Activated CD8-positive, alpha-beta T cell treated with anti-CD3 and anti-CD28 coated beads, Interleukin-2, amount 10 ng/mL, durations not matched to agents 7 days and 5 days (primary cell): ENCODE results near the gene CD177. TPM values are rescaled to one million over a fixed set of nuclear protein-coding genes. Genes with fewer than 3 reads are reported as not detected.
"Not testable (repeated sequence)": the region's sequence is repeated elsewhere in the genome, so short reads cannot be mapped to it uniquely, and the experiment has no call there.

Experiments
- ATAC-seq: fragments of 150-1000 bp; cut with Tn5 transposase; one replicate; pipeline ENCODE4 v1.10.0; 2021; ENCODE audit warnings: moderate library complexity
- CTCF ChIA-PET: fragments of 350-600 bp; sonication (Branson Sonifier 250); formaldehyde crosslinking; loops from one replicate; lab custom pipeline; 2021; ENCODE audit warnings: antibody characterized with exemption; lab: Charles Lee
- POLR2A ChIA-PET: fragments of 350-600 bp; sonication (Branson Sonifier 250); formaldehyde crosslinking; loops from one replicate; lab custom pipeline; 2021; ENCODE audit warnings: antibody characterized with exemption; lab: Charles Lee
- DNase-seq: peaks from one replicate; pipeline ENCODE4 v3.0.0-alpha.2; 2020
- H3K27ac Mint-ChIP-seq: one replicate; pipeline ENCODE4 v1.8.0; 2021; ENCODE audit warnings: mild to moderate bottlenecking, mixed read lengths
- H3K27me3 Mint-ChIP-seq: one replicate; pipeline ENCODE4 v1.8.0; 2021; ENCODE audit warnings: low read depth, mixed read lengths
- H3K36me3 Mint-ChIP-seq: one replicate; pipeline ENCODE4 v1.8.0; 2021; ENCODE audit warnings: low read depth, mixed read lengths
- H3K4me1 Mint-ChIP-seq: one replicate; pipeline ENCODE4 v1.8.0; 2021; ENCODE audit warnings: low read depth, mixed read lengths
- H3K4me3 Mint-ChIP-seq: one replicate; pipeline ENCODE4 v1.8.0; 2021; ENCODE audit warnings: mild to moderate bottlenecking, mixed read lengths
- H3K9me3 Mint-ChIP-seq: one replicate; pipeline ENCODE4 v1.8.0; 2022; ENCODE audit warnings: mixed read lengths; ENCODE audit not compliant: insufficient read depth
- total RNA-seq, 2 experiments: library from RNA; stranded (reverse); gene quantifications; one replicate each; pipeline ENCODE4 v1.2.3, GENCODE V29; 2021

CD177 gene
- total RNA-seq, 2 experiments from 2014 or later: not detected

DNA sequence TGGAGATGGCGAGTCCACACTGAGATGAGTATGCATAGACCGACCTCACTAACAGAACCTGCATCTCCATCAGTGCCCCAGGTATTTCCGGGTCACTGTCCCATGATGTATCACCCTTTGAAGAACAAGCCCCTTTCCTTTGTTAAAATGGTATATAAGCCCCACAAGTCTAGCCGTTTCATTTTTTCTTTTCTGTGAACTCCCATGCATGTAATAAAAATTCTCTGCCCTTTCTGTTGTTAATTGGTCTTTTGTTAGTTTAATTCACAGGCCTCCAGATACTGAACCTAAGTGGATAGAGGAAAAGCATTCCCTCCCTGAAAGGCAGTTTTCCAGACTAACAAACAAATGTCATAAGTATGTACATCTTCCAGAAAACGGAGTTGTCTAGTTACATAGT is 15.0 kb upstream of the CD177 start:
- CTCF ChIA-PET: no interaction called here

DNA sequence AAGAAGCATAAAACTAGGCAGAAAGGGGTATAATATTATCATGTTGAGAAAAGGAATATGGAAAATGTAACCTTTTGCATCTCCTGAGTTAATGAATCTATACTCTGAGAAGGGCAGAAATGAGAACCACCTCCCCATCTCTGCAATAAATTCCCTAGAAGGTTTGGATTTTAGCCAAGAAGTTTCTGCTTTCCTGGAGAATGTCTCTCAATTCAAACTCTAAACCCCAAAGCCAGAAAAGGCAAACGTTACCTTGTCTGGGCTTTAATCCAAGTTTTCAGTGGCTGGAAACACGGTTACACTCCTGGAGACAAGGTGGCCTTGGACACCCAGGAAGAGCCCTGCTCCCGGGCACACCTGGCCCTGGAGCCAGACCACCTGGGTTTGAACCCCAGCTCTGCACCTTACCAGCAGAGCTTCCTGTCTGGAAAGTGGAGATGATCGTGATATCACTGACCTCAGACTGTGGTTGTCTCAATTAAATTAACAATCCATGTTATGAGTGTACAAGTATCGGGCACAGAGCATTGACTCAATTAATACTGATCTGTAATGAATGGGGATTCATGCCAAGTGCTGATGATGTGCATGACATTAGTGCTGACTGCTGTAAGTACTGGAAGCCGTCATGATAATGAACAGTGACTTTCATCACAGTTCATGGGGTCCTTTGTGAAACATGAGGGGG is 14.1 kb upstream of the CD177 start:
- H3K9me3 Mint-ChIP-seq, DNase-seq, H3K27ac Mint-ChIP-seq, H3K36me3 Mint-ChIP-seq, H3K4me1 Mint-ChIP-seq, CTCF ChIA-PET, POLR2A ChIA-PET, H3K27me3 Mint-ChIP-seq, ATAC-seq, H3K4me3 Mint-ChIP-seq: not testable (repeated sequence)

More for the DNA sequence above, 15.0 kb upstream of the CD177 start:
- no peaks in the 10 kb centered on the region for H3K9me3 Mint-ChIP-seq
- H3K36me3 Mint-ChIP-seq: no peaks in the 10 kb centered on the region
- H3K27me3 Mint-ChIP-seq: peaks cover 2% of the 10 kb centered on the region
- H3K4me3 Mint-ChIP-seq: no peak overlapping the region
- DNase-seq: no peak
- H3K4me1 Mint-ChIP-seq: no peaks in the 10 kb centered on the region
- POLR2A ChIA-PET: no interaction called here
- no peak for ATAC-seq
- no peak overlapping the region for H3K27ac Mint-ChIP-seq

DNA sequence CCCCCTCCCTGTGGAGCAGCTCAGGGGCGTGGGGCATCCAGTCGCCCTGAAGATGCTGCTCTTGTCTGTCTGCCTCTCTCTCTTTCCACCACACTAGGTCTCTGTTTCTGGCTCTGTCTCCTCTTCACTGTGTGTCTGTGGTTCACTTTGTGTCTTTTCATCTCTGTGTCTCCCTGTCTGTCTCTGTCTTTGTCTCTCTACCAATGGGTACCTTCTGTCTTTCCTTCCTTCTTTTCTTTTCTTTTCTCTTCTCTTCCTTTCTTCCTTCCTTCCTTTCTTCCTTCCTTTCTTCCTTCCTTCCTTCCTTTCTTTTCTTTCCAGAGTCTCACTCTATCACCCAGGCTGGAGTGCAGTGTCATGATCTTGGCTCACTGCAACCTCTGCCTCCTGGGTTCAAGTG is 13.4 kb upstream of the CD177 start:
- H3K4me3 Mint-ChIP-seq, H3K4me1 Mint-ChIP-seq, CTCF ChIA-PET, H3K9me3 Mint-ChIP-seq, POLR2A ChIA-PET, H3K27ac Mint-ChIP-seq, H3K36me3 Mint-ChIP-seq, DNase-seq, H3K27me3 Mint-ChIP-seq, ATAC-seq: not testable (repeated sequence)

DNA sequence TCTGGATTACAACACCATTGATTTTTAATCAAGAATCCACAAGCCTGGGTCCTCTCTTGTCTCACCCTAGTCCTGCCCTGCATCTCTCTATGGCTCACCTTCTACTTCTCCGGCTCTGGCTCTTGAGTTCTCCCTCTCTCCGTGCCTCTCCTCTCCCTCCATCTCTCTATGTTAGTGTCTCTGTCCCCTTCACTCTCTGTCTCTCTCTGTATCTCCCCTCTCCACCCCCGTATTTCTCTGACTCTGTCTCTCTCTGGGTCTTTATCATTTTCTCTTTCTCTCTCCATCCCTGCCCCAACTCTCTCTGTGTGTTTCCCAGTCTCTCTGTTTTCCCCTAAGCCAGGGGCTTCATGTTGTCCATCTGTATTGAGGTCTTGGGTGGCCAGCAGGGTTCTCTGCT is 12.4 kb upstream of the CD177 start:
- CTCF ChIA-PET, DNase-seq, H3K9me3 Mint-ChIP-seq, H3K27me3 Mint-ChIP-seq, H3K4me1 Mint-ChIP-seq, H3K36me3 Mint-ChIP-seq, ATAC-seq, POLR2A ChIA-PET, H3K27ac Mint-ChIP-seq, H3K4me3 Mint-ChIP-seq: not testable (repeated sequence)

DNA sequence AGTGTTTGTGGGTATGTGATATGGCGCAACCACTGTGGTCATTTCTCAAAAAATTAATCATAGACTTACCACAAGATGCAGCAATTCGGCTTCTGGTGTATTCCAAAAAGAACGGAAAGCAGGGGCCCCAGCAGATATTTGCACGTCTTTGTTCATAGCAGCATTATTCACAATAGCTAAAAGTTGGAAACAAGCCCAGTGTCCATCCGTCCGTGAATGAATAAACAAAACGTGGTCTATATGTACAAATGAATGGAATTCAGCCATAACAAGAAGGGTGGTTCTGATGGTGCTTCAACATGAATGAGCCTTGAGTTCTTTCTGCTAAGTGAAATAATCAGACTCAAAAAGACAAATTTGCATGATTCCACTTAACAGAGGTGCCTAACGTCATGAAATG is 11.4 kb upstream of the CD177 start:
- DNase-seq, ATAC-seq, H3K36me3 Mint-ChIP-seq, H3K4me3 Mint-ChIP-seq, H3K9me3 Mint-ChIP-seq, POLR2A ChIA-PET, H3K27me3 Mint-ChIP-seq, H3K4me1 Mint-ChIP-seq, H3K27ac Mint-ChIP-seq, CTCF ChIA-PET: not testable (repeated sequence)

DNA sequence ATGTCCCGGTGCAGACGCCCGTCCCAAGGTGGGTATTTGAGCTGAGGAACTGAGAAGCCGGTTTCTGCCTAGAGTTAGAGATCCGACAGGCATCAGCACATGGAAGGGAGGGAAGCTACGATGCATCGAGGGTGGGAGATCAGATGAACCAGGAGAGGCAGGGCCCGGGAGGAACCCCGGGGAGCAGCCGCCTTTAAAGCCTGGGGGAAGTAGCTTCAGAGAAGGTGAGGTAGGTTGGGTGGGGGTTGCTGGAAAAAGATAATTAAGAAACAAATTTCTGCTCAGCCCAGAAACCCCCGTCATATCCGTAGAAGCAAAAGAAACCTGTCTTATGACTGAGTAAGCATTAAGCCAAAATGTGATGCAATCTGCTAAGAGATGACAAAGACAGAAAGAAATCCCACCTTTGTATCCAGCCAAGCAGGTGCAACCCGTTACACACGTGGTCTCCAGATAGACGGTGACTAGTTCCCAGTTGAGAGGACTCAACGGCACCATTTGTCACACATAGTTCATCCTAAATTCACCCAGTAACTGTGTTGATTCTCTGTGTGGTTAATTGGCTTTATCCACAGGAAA is 9.1 kb upstream of the CD177 start:
- H3K4me3 Mint-ChIP-seq, H3K27ac Mint-ChIP-seq, CTCF ChIA-PET: not testable (repeated sequence)

DNA sequence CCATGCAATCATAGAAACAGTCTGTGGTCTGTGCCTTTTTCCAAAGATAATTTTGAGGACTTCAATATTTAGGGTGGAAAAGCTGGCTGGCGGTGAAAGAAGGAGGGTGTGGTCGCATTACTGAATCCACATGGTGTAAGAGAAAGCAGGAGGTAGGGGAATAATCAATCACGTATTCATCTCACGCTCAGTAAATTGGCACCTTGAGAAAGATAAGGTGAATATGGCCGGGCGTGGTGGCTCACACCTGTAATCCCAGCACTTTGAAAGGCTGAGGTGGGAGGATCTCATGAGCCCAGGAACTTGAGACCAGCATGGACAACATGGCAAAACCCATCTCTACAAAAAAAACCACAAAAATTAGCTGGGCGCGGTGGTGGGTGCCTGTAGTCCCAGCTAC is 3.7 kb upstream of the CD177 start:
- H3K9me3 Mint-ChIP-seq, DNase-seq, H3K4me1 Mint-ChIP-seq, CTCF ChIA-PET, H3K27ac Mint-ChIP-seq, H3K4me3 Mint-ChIP-seq, ATAC-seq, H3K27me3 Mint-ChIP-seq, H3K36me3 Mint-ChIP-seq, POLR2A ChIA-PET: not testable (repeated sequence)

More for the DNA sequence above, 9.1 kb upstream of the CD177 start:
- DNase-seq, ATAC-seq, H3K9me3 Mint-ChIP-seq, POLR2A ChIA-PET, H3K27me3 Mint-ChIP-seq, H3K36me3 Mint-ChIP-seq, H3K4me1 Mint-ChIP-seq: not testable (repeated sequence)

DNA sequence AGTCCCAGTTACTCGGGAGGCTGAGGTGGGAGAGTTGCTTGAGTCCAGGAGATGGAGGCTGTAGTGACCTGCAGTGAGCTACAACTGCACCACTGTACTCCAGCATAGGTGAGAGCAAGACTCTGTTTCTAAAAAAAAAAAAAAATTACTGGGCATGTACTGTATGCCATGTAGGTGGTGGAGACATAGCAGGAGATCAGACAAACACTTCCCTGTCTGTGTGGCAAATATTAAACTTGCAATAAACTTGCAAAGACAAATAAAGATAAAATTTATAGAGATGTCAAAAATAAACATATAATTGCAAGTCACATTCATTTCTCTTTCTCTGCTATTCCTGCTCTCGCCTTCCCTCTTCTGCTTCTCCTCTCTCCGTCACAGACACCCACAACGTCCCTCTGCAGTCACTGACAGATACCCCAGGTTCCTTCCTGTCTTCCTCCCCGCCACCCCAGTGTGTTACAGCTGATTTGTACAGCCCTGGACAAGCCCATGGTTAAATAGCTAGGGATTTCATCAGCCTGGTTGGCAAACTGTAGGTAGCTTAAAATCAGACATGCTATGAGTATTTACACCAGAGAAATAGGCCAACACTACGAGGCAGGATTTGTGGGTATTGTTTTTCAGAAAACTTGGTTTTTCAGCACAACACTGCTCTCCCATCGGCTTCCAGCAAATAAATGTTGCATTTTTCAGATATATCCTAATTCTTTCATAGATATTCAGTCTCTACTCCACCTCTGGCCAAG is 1.3 kb upstream of the CD177 start:
- H3K36me3 Mint-ChIP-seq: no peaks in the 10 kb centered on the region
- ATAC-seq: no peak
- H3K27ac Mint-ChIP-seq: no peak overlapping the region
- POLR2A ChIA-PET: no interaction called here
- no peaks in the 10 kb centered on the region for H3K9me3 Mint-ChIP-seq
- H3K4me3 Mint-ChIP-seq: no peak overlapping the region
- no peaks in the 10 kb centered on the region for H3K4me1 Mint-ChIP-seq
- DNase-seq: no peak
- CTCF ChIA-PET: no interaction called here
- H3K27me3 Mint-ChIP-seq: no peaks in the 10 kb centered on the region

DNA sequence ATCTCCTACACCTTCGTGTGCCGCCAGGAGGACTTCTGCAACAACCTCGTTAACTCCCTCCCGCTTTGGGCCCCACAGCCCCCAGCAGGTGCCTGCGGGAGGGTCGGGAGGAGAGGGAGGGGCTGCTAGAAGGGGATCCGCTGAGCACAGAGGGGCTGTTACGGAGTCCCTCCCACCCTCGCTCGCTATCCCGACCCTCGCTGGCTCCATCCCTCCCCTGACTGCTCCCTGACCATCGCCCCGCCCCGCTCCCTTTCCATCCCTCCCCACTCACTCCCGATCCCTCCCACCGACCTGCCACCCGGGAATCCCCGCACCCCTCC is 780 bp downstream of the CD177 start:
- DNase-seq (no peak), ATAC-seq (no peak)
- Mint-ChIP-seq H3K27ac (no peak overlapping the region), H3K4me3 (no peak overlapping the region), H3K9me3 (no peaks in the 10 kb centered on the region), H3K4me1 (no peaks in the 10 kb centered on the region), H3K27me3 (no peaks in the 10 kb centered on the region), H3K36me3 (no peaks in the 10 kb centered on the region)
- POLR2A ChIA-PET: no interaction called here
- CTCF ChIA-PET: no interaction called here

DNA sequence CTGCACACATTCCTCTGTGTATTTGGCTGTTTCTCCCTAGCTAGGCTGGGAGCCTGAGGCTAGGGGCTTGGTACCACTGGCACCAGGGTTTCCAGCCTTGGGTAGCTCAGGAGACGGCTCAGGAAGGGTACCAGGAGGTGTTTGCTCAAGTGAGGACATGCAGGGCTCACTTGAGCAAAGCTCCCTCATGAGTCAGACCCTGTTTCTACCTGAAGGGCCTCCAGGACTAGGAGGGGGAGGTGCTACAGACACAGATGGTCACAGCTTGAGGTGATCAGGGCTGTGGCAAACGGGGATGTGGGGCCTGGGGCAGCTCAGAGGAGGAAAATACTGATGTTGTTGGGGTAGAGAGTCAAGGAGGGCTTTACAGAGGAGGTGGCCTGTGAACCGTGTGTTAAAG is 3.3 kb downstream of the CD177 start:
- DNase-seq, H3K4me3 Mint-ChIP-seq, H3K9me3 Mint-ChIP-seq, H3K27ac Mint-ChIP-seq, H3K36me3 Mint-ChIP-seq, POLR2A ChIA-PET, CTCF ChIA-PET, ATAC-seq, H3K27me3 Mint-ChIP-seq, H3K4me1 Mint-ChIP-seq: not testable (repeated sequence)

DNA sequence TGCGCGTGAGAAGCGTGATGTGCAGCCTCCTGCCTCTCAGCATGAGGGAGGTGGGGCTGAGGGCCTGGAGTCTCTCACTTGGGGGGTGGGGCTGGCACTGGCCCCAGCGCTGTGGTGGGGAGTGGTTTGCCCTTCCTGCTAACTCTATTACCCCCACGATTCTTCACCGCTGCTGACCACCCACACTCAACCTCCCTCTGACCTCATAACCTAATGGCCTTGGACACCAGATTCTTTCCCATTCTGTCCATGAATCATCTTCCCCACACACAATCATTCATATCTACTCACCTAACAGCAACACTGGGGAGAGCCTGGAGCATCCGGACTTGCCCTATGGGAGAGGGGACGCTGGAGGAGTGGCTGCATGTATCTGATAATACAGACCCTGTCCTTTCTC is 8.7 kb downstream of the CD177 start:
- H3K9me3 Mint-ChIP-seq: no peaks in the 10 kb centered on the region
- no peaks in the 10 kb centered on the region for H3K4me1 Mint-ChIP-seq
- DNase-seq (no peak), ATAC-seq (no peak)
- no peak overlapping the region for H3K27ac Mint-ChIP-seq
- no peak overlapping the region for H3K4me3 Mint-ChIP-seq
- H3K36me3 Mint-ChIP-seq: no peaks in the 10 kb centered on the region
- CTCF ChIA-PET: no interaction called here
- POLR2A ChIA-PET: no interaction called here
- no peaks in the 10 kb centered on the region for H3K27me3 Mint-ChIP-seq

DNA sequence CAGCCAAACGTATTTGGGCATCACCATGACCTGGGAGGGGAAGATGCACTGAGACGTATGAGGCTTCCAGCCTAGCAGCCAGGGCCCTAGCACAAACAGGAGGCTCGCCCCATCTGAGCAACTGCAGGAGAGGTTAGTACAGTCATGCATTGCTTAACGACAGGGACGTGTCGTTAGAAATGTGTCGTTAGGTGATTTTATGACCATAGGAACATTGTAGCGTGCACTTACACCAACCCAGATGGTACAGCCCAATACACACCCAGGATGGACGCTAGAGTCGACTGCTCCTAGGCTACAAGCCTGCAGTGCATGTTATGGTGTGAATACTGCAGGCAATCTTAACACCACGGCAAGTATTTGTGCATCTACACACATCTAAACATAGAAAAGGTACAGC is 9.3 kb downstream of the CD177 start:
- H3K4me3 Mint-ChIP-seq: no peak overlapping the region
- H3K9me3 Mint-ChIP-seq: no peaks in the 10 kb centered on the region
- DNase-seq (no peak), ATAC-seq (no peak)
- no peak overlapping the region for H3K27ac Mint-ChIP-seq
- H3K27me3 Mint-ChIP-seq: no peaks in the 10 kb centered on the region
- H3K4me1 Mint-ChIP-seq: no peaks in the 10 kb centered on the region
- H3K36me3 Mint-ChIP-seq: no peaks in the 10 kb centered on the region
- CTCF ChIA-PET: no interaction called here
- POLR2A ChIA-PET: no interaction called here
